Measurements from ENCODE around the gene TACC3.

TACC3 gene

DNA sequence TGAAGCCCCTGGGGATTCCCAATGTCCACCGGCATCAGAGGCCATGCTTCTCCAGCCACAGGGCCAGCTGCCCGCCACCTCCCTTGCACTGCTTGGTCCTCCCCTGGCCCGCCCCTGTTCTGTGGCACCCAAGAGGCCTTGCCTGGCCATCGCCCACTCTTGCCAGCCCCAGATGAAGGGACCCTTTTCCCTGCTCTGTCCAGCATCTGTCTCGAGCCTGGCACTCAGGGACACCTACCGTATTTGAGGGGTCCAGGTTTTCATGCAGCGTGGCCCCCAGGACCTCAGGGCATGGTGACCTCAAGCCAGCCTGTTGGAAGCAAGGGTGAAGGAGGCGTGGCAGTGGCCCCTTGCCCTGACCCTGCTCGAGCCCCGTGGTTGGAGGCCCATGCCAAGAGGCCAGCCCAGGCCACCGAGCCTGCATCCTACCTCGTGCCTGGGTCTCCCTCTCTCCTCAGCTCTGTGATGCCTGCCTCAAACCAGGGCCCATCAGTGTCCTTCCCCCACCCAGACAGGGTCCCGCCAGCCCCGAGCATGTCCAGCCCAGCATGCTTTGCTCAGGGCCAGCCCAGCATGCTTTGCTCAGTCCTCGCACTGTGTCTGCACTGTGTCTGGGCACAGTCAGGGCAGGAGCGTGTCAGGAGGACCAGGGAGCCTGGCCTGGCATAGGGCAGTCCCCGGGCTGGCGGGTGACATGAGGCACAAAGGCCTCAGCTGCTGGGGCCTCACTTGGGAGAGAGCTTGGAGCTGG, 57.5 kb downstream of the TACC3 start:
- no peak for DNase-seq

DNA sequence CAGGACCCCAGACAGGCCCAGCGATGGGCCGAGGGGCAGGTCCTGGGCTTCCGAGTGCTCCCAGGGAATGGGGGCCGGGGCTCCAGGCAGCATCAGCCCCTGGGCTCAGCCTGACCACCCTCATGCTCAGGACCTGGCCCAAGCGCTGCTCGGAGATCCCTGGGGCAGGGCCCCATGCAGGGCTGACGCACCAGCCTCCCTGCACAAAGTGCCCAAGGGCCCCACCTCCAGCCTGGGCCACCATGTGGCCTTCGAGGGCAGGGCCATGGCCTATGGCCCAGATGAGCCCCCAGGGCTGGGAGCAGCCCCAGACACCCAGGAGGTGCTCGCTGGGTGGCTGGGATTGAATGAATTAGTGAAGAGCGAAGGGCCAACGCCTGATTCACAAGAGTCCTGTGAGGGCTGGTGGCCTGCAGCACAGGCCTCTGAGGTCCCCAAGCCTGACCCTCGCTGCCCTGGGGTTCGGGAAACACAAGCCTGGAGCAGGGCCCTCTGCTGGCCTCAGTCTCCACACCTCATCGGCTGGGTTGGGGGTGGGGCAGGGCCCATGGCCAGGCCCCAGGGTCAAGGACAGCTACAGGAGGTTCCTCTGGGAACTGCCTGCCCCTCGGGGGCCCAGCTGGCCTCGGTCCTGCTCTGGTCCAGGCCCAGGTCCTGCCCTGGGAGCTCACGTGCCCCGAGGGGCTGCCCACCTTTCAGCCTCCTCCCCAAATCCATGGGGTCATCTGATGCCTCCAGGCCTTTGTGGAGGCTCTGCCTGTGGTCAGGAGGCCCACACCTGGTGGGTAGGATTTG, 58.5 kb downstream of the TACC3 start:
- no peak for DNase-seq

GRCh38 chr4:1780435-1780834, 59.1 kb downstream of the TACC3 start:
- no peak for DNase-seq

DNA sequence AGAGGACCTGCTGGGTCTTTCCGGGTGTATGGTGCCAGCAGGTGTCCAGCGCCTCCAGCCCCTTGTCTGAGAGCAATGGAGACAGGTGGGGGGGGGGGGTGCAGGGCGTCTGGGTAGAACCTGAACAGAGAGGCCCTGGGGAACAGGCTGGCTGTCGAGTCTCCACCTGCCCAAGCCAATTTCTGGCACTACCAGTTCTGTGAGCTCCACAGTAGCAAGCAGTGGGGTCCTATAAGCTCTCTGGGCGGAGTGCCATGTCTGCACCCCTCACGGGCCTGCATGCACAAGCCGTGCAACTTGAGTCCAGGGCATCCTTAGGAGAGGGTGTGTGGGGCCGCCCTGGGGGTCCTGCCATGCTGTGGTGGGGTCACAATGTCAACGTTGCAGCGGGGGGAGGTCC, 61.7 kb downstream of the TACC3 start:
- DNase-seq = no peak

- no peak for DNase-seq
These were observed 62.6 kb downstream of the TACC3 start for GRCh38 chr4:1783970-1784369.

DNA sequence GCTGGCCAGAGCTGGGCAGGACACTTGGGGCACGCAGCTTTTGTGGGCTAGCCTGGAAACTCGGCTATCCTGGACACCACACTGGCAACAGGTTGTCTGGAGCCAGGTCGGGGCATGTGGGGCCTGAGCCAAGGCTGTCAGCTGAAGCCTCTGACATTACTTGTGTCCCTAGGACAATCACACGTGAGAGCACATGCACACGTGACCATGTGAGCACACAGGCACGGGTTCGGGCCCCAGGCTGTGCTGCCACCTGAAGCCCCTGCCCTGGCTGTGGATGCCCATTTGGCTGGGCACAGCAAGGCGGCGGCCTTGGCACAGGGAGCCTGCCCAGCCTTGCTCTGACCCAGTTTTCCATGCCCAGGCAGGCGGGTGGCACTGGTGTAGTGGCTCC, 63.1 kb downstream of the TACC3 start:
- DNase-seq = no peak

- DNase-seq = peak; percentile 86
These were observed 63.7 kb downstream of the TACC3 start for GRCh38 chr4:1784789-1785591.

DNA sequence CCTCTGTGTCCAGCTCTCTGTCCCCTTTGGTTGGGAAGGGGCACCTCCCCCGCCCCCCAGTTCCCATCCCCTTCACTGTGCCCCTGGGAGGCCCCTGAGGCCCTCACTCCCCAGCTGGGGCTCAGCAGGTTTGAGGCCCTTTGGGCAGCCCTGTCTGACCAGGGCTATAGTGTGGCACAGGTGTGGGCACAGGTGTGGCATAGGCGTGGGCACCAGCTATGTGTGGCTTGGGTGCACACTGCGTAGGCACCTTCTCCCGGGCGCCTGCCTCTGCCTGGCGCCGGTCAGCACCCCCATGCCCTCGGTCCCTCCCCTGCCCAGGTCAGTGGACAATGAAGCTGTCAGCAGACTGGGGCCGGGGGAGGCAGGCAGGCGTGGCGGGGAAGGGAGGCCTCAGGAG, 64.3 kb downstream of the TACC3 start:
- no peak for DNase-seq

GRCh38 chr4:1786544-1787362, 65.4 kb downstream of the TACC3 start:
- DNase-seq = no peak

DNA sequence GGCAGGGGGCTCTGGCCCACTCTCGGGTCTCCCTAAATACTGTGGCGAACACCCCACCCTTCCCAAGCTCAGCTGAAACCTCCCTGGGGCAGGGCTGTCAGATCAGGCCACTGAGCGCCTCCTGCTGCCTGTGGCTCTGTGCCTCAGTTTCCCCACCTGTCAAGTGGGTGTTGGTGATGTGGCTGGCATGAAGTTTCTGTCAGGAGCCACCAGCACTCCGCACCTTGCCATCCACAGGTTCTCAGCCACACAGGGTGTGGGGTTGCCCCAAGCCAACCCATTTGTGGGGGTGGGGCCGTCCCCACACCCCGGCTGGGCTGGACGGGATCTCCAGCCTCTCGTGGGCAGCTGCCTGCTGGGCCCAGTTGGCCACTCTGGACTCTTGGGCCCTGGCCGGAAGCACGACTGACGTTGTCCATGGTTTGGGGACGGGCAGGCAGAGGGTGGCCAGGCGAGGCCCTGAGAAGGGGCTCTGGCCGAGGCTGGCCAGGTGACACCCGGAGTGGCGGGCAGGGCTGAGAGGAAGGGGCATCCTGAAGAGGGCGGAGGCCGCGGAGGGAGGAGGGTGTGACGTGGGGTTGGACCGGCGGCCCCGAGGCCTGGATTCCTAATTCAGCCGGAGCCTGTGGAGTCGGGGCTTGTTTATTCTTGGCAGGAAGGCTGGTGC, 66.2 kb downstream of the TACC3 start:
- DNase-seq = no peak

DNA sequence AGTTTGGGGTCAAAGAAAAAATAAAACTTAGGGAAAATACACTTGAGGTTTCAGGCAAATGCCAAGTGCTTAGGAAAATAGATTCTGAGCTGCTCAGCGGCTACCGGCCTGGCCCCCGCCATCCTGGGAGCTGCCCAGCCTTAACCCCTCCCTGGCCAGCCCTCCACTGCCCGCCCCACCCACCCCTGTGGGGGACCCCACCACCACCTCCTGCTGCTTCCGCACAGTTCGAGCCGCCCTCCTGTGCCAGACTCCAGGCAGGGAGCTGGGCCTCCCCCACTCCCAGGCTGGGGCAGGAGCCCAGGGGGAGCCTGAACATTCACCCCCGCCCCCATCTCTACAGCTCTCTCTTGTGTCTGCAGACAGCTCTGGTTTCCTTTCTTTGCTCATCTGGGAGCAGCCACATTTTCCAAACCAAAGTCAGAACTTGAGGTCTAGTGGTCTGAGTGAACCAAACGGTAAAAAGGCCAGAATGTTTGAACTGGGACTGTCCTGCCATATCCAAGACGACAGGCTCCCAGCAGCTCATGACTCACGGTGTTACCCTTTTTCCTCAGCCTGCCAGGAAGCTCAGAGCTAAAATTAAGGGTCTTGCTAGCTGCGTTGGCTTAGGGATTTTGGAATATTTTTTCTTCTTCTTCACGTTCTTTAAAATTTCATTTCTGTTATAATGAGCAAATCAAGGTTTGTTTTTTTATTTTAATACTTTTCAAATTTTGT, 67.1 kb downstream of the TACC3 start:
- DNase-seq = no peak

GRCh38 chr4:1789552-1789951, 68.2 kb downstream of the TACC3 start:
- DNase-seq = no peak

DNA sequence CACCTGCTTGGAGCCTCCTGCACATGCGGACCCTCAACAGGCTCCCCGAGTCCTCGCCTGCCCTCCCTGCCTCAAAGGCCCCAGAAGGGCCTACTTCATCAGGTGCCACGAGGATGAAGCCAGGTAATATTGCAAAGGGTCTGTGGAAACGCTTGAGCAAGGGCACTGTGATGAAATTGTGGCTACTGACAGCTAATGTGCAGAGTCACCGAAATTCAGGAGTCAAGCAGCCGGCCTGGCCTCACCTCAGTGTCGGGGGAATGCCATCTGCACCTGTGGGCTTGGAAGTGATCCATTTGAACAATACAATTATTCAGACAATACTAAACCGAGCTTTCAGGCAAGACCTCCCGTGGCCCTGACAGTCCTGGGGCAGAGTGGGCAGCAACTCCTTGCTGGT, 68.7 kb downstream of the TACC3 start:
- no peak for DNase-seq

- DNase-seq = no peak
These were observed 71.0 kb downstream of the TACC3 start for GRCh38 chr4:1792158-1792831.

DNA sequence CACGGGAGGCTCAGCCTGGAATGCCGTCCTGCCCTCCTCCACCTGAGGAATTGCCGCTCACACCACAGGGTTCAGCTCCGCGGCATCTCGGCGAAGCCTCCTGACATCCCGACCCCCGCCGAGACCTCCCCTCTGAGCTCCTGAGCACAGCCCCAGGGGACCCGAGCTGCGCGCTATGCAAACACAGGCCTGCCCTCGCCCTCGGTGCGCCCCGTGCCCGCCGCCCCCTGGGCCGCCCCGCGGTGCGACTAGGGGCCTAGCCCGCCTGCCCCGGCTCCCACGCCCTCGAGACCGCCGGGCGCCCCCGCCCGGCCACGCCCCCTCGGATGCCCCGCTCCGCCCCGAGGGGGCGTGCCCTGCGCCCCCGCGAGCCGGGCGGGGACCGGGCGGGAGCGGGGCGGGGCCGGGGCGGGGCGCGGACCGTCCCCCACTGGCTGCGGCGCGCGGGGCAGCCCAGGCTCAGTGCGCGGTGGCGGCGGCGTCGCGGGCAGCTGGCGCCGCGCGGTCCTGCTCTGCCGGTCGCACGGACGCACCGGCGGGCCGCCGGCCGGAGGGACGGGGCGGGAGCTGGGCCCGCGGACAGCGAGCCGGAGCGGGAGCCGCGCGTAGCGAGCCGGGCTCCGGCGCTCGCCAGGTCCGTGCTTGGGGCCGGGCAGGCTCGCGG, 71.6 kb downstream of the TACC3 start, which contains the start of gene FGFR3:
TSS of gene FGFR3 (plus strand) at position 462 of the 664 bp plus-strand sequence. CDS start 642 bp downstream, outside the sequence.
- peak; percentile 75 for DNase-seq

GRCh38 chr4:1793496-1793840, 72.1 kb downstream of the TACC3 start:
- DNase-seq = peak; percentile 69

GRCh38 chr4:1793940-1794808, 72.9 kb downstream of the TACC3 start:
- DNase-seq = no peak
